HepG2 (cell line): ENCODE data around the gene TXNRD2. TPM values are rescaled to one million over a fixed set of nuclear protein-coding genes. Genes with fewer than 3 reads are reported as not detected.
A peak's percentile ranks its signal among the peaks of the same experiment; 100 is the strongest.

Experiments
- AKAP8 ChIP-seq: sonication (generic); formaldehyde crosslinking; IDR thresholded peaks from 2 replicates; pipeline ENCODE4 v1.5.1; 2020; ENCODE audit warnings: mild to moderate bottlenecking, missing genetic modification reagents
- EZH2 ChIP-seq: conservative IDR thresholded peaks from 2 replicates; pipeline ENCODE4 v1.6.1; 2012; ENCODE audit warnings: mild to moderate bottlenecking, low read depth, low read length, moderate library complexity
- HNRNPL ChIP-seq: fragments of 200-400 bp; formaldehyde crosslinking; IDR thresholded peaks from 2 replicates; pipeline ENCODE4 v1.6.1; 2017; ENCODE audit warnings: mild to moderate bottlenecking, low read depth, low read length
- MYC ChIP-seq: sonication (generic); formaldehyde crosslinking; IDR thresholded peaks from 2 replicates; pipeline ENCODE4 v1.9.0; 2021; ENCODE audit warnings: missing genetic modification reagents, borderline replicate concordance
- NKX3-1 ChIP-seq: sonication (generic); formaldehyde crosslinking; IDR thresholded peaks from 2 replicates; pipeline ENCODE4 v1.5.0; 2020; ENCODE audit warnings: missing genetic modification reagents
- SIX4 ChIP-seq: sonication (generic); formaldehyde crosslinking; IDR thresholded peaks from 2 replicates; pipeline ENCODE4 v1.4.0; 2020; ENCODE audit warnings: missing genetic modification reagents
- SUZ12 ChIP-seq: fragments of 150-350 bp; IDR thresholded peaks from 2 replicates; pipeline ENCODE4 v1.6.1; 2014; ENCODE audit warnings: low read depth, low read length
- ZBTB10 ChIP-seq: sonication (generic); formaldehyde crosslinking; IDR thresholded peaks from 2 replicates; pipeline ENCODE4 v1.4.0; 2020; ENCODE audit warnings: missing genetic modification reagents, borderline replicate concordance
- ZBTB40 ChIP-seq, 2 experiments: fragments of 450-650 bp in 1 of 2; sonication (generic) in 1 of 2; formaldehyde crosslinking in 1 of 2; IDR thresholded peaks; 2 replicates each; pipeline versions ENCODE4 v1.6.1 to v1.8.0; 2016 to 2022; ENCODE audit warnings: antibody characterized with exemption in 1 of 2, mild to moderate bottlenecking in 1 of 2, missing genetic modification reagents in 1 of 2
- ZNF556 ChIP-seq: sonication (generic); formaldehyde crosslinking; IDR thresholded peaks from 2 replicates; pipeline ENCODE4 v1.4.0; 2020; ENCODE audit warnings: mild to moderate bottlenecking, missing genetic modification reagents, borderline replicate concordance
- ZNF773 ChIP-seq: sonication (generic); formaldehyde crosslinking; IDR thresholded peaks from 2 replicates; pipeline ENCODE4 v1.4.0; 2020; ENCODE audit warnings: missing genetic modification reagents, borderline replicate concordance
- polyA plus RNA-seq, 8 experiments: library from polyadenylated mRNA; depleted of rRNA in 3 of 8; stranded (reverse) in 7 of 8; unstranded in 1 of 8; fragments of >200 nt; fragmentation: Illumina TruSeq in 4 of 8; extraction: Trizol in 4 of 8; gene quantifications; 2 replicates each; pipeline versions ENCODE4 v1.2.1 to v1.2.3, GENCODE V29; 2011 to 2016; ENCODE audit warnings: low read depth in 4 of 8, missing spikeins in 1 of 8, mixed read lengths in 1 of 8; ENCODE audit not compliant: insufficient read depth in 1 of 8
- total RNA-seq, 5 experiments: library from RNA; depleted of rRNA; stranded (reverse); fragments of >200 nt; fragmentation: Illumina TruSeq; extraction: Trizol; gene quantifications; 2 replicates each; pipeline ENCODE4 v1.2.3, GENCODE V29; 2016; ENCODE audit warnings: low read depth in 1 of 5
- TF ChIP-seq, protein P1 (sequence below): sonication (generic); formaldehyde crosslinking; IDR thresholded peaks from 2 replicates; pipeline ENCODE4 v1.5.1; 2020; ENCODE audit warnings: mild to moderate bottlenecking, missing genetic modification reagents, moderate library complexity

The TXNRD2 gene
- total and polyA plus RNA-seq, 2 of the 13 experiments (the other 11 are each of a cell fraction or from before 2014, with no cell fraction given), result 17.5 to 18.6 TPM

DNA sequence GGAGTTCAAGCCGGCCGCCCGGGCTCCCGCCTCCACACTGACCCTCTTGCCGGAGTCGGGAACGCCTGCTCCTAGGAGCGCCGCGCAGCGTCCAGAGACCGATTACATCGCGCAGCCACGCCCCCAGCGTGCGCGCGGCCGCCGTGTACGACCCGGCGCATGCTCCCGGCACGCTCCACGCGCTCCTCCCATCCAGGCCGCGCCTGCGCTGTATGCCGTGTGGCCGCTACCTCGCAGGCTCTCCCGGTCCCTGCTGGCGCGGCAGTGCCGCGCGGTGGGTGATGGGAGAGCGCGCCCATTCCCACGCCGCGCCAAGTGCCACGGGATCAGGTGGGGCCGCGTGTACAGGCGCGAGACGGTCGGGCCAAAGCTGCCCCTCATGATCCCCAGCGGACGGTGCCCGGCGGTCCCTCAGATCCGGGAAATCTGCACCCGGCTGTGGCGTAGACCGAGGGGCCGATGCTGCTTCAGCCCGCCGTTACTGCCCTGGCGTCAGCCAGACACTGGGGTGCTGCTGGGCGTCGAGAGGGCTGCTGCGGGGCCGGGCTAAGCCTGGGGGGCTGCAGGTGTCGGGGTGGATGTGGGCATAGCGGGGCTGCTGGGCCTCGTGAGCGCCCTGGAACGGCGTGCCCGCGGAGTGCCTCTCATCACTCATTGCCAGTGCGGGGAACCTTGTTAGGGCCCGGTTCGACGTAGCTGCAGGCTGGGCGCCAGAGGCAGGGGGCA is 86.7 kb downstream of the TXNRD2 start, which contains the start of the genes GNB1L and RTL10 (continued):
- TF ChIP-seq ZBTB40 (IDR thresholded peaks at IDR 0.05) (no peak), ZBTB40 (CRISPR knock-in tag; IDR thresholded peaks at IDR 0.05) (peak; percentile 28; the same call in 1 of the 2 replicates), ZBTB10 (CRISPR knock-in tag) (peak; percentile 24; the same call in 1 of the 2 replicates), ZNF773 (CRISPR knock-in tag) (peak; percentile 65; the same call in 1 of the 2 replicates), NKX3-1 (CRISPR knock-in tag) (no peak; the same call in 1 of the 2 replicates), HNRNPL (no peak), EZH2 (no peak), SUZ12 (no peak; the same call in 1 of the 2 replicates), AKAP8 (CRISPR knock-in tag) (peak; percentile 87; the same call in 1 of the 2 replicates), MYC (CRISPR knock-in tag) (peak; percentile 96), SIX4 (CRISPR knock-in tag) (peak; percentile 8; the same call in 1 of the 2 replicates), ZNF556 (CRISPR knock-in tag) (no peak)
- TF ChIP-seq, protein P1, sequence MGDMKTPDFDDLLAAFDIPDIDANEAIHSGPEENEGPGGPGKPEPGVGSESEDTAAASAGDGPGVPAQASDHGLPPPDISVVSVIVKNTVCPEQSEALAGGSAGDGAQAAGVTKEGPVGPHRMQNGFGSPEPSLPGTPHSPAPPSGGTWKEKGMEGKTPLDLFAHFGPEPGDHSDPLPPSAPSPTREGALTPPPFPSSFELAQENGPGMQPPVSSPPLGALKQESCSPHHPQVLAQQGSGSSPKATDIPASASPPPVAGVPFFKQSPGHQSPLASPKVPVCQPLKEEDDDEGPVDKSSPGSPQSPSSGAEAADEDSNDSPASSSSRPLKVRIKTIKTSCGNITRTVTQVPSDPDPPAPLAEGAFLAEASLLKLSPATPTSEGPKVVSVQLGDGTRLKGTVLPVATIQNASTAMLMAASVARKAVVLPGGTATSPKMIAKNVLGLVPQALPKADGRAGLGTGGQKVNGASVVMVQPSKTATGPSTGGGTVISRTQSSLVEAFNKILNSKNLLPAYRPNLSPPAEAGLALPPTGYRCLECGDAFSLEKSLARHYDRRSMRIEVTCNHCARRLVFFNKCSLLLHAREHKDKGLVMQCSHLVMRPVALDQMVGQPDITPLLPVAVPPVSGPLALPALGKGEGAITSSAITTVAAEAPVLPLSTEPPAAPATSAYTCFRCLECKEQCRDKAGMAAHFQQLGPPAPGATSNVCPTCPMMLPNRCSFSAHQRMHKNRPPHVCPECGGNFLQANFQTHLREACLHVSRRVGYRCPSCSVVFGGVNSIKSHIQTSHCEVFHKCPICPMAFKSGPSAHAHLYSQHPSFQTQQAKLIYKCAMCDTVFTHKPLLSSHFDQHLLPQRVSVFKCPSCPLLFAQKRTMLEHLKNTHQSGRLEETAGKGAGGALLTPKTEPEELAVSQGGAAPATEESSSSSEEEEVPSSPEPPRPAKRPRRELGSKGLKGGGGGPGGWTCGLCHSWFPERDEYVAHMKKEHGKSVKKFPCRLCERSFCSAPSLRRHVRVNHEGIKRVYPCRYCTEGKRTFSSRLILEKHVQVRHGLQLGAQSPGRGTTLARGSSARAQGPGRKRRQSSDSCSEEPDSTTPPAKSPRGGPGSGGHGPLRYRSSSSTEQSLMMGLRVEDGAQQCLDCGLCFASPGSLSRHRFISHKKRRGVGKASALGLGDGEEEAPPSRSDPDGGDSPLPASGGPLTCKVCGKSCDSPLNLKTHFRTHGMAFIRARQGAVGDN (CRISPR knock-in tag), result peak; percentile 95
